MM.1S (cell line): ENCODE results near the gene UBL5.
"Not testable (repeated sequence)": the region's sequence is repeated elsewhere in the genome, so short reads cannot be mapped to it uniquely, and the experiment has no call there.

Experiments
- DNase-seq: peaks from one replicate; pipeline ENCODE4 v3.0.0-alpha.2; 2015
- H2AFZ ChIP-seq: fragments of 300-600 bp; sonication (generic); 2 replicates; pipeline ENCODE4 v1.6.0; 2016; ENCODE audit warnings: antibody characterized with exemption, low read length
- H3F3A ChIP-seq: fragments of 300-600 bp; sonication (generic); 2 replicates; pipeline ENCODE4 v1.6.1; 2016; ENCODE audit warnings: mild to moderate bottlenecking, antibody characterized with exemption, low read length, moderate library complexity, mixed read lengths; ENCODE audit not compliant: insufficient read depth
- H3K27ac ChIP-seq: fragments of 300-600 bp; sonication (generic); 2 replicates; pipeline ENCODE4 v1.5.1; 2016; ENCODE audit warnings: mild to moderate bottlenecking, low read length
- H3K27me3 ChIP-seq: fragments of 300-600 bp; sonication (generic); replicated peaks from 2 replicates; pipeline ENCODE4 v1.6.0; 2016; ENCODE audit warnings: low read length; ENCODE audit not compliant: insufficient read depth
- H3K36me3 ChIP-seq: fragments of 300-600 bp; sonication (generic); replicated peaks from 2 replicates; pipeline ENCODE4 v1.6.1; 2016; ENCODE audit warnings: mild to moderate bottlenecking, low read length, mixed read lengths; ENCODE audit not compliant: insufficient read depth
- H3K4me1 ChIP-seq: fragments of 300-600 bp; sonication (generic); 2 replicates; pipeline ENCODE4 v1.6.1; 2016; ENCODE audit warnings: low read length, mixed read lengths
- H3K4me2 ChIP-seq: fragments of 300-600 bp; sonication (generic); 2 replicates; pipeline ENCODE4 v1.6.0; 2016; ENCODE audit warnings: low read depth, low read length
- H3K4me3 ChIP-seq: fragments of 300-600 bp; sonication (generic); 2 replicates; pipeline ENCODE4 v1.5.1; 2016; ENCODE audit warnings: low read length, mixed read lengths
- H3K79me2 ChIP-seq: fragments of 300-600 bp; sonication (generic); 2 replicates; pipeline ENCODE4 v1.6.1; 2016; ENCODE audit warnings: mixed run types, low read length, mixed read lengths
- H3K9ac ChIP-seq: fragments of 300-600 bp; sonication (generic); 2 replicates; pipeline ENCODE4 v1.6.1; 2016; ENCODE audit warnings: low read length, mixed read lengths
- H3K9me2 ChIP-seq: fragments of 300-600 bp; sonication (generic); replicated peaks from 2 replicates; pipeline ENCODE4 v1.6.1; 2016; ENCODE audit warnings: mild to moderate bottlenecking, low read length, mixed read lengths; ENCODE audit not compliant: insufficient read depth
- H3K9me3 ChIP-seq: fragments of 300-600 bp; sonication (generic); replicated peaks from 2 replicates; pipeline ENCODE4 v1.6.1; 2016; ENCODE audit warnings: mild to moderate bottlenecking, low read length, mixed read lengths; ENCODE audit not compliant: insufficient read depth
- H4K20me1 ChIP-seq: fragments of 300-600 bp; sonication (generic); 2 replicates; pipeline ENCODE4 v1.6.1; 2016; ENCODE audit warnings: mild to moderate bottlenecking, low read length, moderate library complexity, mixed read lengths; ENCODE audit not compliant: insufficient read depth
- EZH2 ChIP-seq: fragments of 300-600 bp; sonication (generic); optimal IDR thresholded peaks from 2 replicates; pipeline ENCODE3; 2017; ENCODE audit warnings: low read depth, mild to moderate bottlenecking, antibody characterized with exemption, low read length, mixed read lengths
- EZH2phosphoT487 ChIP-seq: fragments of 300-600 bp; sonication (generic); IDR thresholded peaks from 2 replicates; pipeline ENCODE4 v1.6.1; 2018; ENCODE audit warnings: antibody characterized with exemption, low read length
- TF ChIP-seq, protein P1 (sequence below): fragments of 300-600 bp; sonication (generic); IDR thresholded peaks from 2 replicates; pipeline ENCODE4 v1.5.1; 2016; ENCODE audit warnings: antibody characterized with exemption, low read length, mixed read lengths

The UBL5 gene

DNA sequence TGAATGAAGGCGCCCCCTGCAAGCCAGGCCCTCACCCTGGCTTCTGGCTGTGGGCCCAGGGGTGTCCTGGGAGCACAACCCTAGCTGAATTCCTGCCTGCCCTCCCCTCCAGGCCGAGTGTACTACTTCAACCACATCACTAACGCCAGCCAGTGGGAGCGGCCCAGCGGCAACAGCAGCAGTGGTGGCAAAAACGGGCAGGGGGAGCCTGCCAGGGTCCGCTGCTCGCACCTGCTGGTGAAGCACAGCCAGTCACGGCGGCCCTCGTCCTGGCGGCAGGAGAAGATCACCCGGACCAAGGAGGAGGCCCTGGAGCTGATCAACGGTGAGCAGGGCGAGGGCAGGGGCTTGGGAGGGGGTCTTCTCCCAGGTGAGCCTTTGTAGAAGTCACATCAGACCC lies 10.6 kb downstream of the UBL5 start:
- no peak for DNase-seq
- TF ChIP-seq, protein P1, sequence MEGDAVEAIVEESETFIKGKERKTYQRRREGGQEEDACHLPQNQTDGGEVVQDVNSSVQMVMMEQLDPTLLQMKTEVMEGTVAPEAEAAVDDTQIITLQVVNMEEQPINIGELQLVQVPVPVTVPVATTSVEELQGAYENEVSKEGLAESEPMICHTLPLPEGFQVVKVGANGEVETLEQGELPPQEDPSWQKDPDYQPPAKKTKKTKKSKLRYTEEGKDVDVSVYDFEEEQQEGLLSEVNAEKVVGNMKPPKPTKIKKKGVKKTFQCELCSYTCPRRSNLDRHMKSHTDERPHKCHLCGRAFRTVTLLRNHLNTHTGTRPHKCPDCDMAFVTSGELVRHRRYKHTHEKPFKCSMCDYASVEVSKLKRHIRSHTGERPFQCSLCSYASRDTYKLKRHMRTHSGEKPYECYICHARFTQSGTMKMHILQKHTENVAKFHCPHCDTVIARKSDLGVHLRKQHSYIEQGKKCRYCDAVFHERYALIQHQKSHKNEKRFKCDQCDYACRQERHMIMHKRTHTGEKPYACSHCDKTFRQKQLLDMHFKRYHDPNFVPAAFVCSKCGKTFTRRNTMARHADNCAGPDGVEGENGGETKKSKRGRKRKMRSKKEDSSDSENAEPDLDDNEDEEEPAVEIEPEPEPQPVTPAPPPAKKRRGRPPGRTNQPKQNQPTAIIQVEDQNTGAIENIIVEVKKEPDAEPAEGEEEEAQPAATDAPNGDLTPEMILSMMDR = no peak
- TF ChIP-seq EZH2 (no peak), EZH2phosphoT487 (no peak)
- H3K9me2 ChIP-seq = no peaks in the 10 kb centered on the region
- peaks cover 10% of the 10 kb centered on the region; the same call in 1 of the 2 replicates for H3K4me1 ChIP-seq
- H3F3A ChIP-seq = peaks cover 5% of the 10 kb centered on the region; the same call in 1 of the 2 replicates
- H4K20me1 ChIP-seq = no peaks in the 10 kb centered on the region
- H3K9me3 ChIP-seq = no peaks in the 10 kb centered on the region
- no peak overlapping the region for H3K9ac ChIP-seq
- H3K36me3 ChIP-seq = no peaks in the 10 kb centered on the region; the same call in 1 of the 2 replicates
- H3K27me3 ChIP-seq = no peaks in the 10 kb centered on the region
- peaks cover 64% of the 10 kb centered on the region for H3K79me2 ChIP-seq
- H3K4me2 ChIP-seq = no peak overlapping the region
- no peak overlapping the region for H2AFZ ChIP-seq
- no peak overlapping the region for H3K27ac ChIP-seq
- no peak overlapping the region for H3K4me3 ChIP-seq

DNA sequence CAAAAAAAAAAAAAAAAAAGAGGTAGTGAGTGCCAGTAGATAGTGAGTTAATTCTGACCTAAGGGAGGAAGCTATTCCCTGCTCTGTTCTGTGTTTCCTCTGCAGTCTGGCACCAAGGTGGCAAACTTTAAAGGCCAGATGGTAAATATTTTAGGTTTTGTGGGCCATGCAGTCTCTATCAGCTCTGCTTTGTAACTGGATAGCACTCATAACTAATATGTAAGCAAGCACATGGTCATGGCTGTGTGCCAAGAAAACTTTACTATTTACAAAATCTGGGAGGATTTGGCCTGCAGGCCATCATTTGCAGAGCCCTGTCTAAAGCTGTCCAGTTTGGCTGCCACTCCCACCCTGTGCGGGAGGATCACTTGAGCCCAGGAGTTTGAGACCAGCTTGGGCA lies 11.7 kb downstream of the UBL5 start:
- H3K9me3 ChIP-seq = no peaks in the 10 kb centered on the region
- no peak overlapping the region for H3K27ac ChIP-seq
- H3K4me2 ChIP-seq = no peak overlapping the region
- peaks cover 70% of the 10 kb centered on the region for H3K79me2 ChIP-seq
- H4K20me1 ChIP-seq = no peaks in the 10 kb centered on the region
- H3K9ac ChIP-seq = no peak overlapping the region
- H3K27me3 ChIP-seq = no peaks in the 10 kb centered on the region
- TF ChIP-seq EZH2phosphoT487 (no peak), EZH2 (no peak)
- TF ChIP-seq, protein P1 = no peak
- H3F3A ChIP-seq = peaks cover under 1% of the 10 kb centered on the region; the same call in 1 of the 2 replicates
- H3K4me3 ChIP-seq = no peak overlapping the region
- no peak overlapping the region for H2AFZ ChIP-seq
- peaks cover 10% of the 10 kb centered on the region; the same call in 1 of the 2 replicates for H3K4me1 ChIP-seq
- no peaks in the 10 kb centered on the region for H3K9me2 ChIP-seq
- DNase-seq = no peak
- no peaks in the 10 kb centered on the region; the same call in 1 of the 2 replicates for H3K36me3 ChIP-seq

DNA sequence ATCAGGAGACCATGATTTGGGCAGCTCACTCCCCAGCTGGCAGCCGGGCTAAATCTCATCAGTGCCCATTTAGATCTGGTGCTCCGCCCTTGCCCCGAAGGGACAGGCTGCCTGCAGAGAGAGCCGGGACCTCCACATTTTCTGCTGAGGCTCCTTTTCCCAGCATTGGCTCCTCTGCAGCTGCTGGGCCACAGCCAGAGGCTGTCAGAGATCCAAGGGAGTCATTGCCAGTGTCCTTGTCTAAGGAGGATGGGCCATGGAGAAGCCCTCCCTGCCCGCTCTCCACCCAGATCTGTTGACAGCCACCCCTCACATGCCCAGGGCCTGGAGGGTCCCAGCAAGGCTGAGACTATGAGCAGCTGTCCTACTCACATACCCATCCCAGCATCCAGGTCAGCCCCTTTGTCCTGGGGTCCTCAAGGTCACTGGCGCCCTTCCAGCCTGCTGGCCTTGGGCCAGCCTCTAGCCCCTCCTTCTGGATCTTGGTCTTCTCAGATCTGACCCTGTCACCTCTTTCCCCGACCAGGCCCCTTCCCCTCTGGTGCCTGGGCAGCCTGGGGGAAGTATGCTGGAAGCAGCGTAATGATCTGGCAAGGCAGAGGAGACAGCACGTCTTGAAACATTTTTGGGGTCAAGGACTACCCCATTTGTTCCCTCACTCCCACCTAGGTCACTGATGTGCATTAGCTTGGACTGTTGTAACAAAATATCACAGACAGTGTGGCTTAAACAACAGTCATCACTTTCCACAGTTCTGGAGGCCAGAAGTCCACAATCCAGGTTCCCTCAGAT lies 15.3 kb downstream of the UBL5 start:
- Histone ChIP-seq H3K9me3 (no peaks in the 10 kb centered on the region), H3K4me1 (no peaks in the 10 kb centered on the region), H2AFZ (no peak overlapping the region), H3K79me2 (peaks cover 62% of the 10 kb centered on the region), H3K36me3 (no peaks in the 10 kb centered on the region; the same call in 1 of the 2 replicates), H3F3A (no peaks in the 10 kb centered on the region), H3K9ac (no peak overlapping the region), H4K20me1 (no peaks in the 10 kb centered on the region), H3K9me2 (no peaks in the 10 kb centered on the region), H3K4me3 (no peak overlapping the region), H3K27ac (no peak overlapping the region), H3K27me3 (no peaks in the 10 kb centered on the region), H3K4me2 (no peak overlapping the region)
- no peak for DNase-seq
- TF ChIP-seq, protein P1 = no peak
- no peak for TF ChIP-seq EZH2
- no peak for TF ChIP-seq EZH2phosphoT487

DNA sequence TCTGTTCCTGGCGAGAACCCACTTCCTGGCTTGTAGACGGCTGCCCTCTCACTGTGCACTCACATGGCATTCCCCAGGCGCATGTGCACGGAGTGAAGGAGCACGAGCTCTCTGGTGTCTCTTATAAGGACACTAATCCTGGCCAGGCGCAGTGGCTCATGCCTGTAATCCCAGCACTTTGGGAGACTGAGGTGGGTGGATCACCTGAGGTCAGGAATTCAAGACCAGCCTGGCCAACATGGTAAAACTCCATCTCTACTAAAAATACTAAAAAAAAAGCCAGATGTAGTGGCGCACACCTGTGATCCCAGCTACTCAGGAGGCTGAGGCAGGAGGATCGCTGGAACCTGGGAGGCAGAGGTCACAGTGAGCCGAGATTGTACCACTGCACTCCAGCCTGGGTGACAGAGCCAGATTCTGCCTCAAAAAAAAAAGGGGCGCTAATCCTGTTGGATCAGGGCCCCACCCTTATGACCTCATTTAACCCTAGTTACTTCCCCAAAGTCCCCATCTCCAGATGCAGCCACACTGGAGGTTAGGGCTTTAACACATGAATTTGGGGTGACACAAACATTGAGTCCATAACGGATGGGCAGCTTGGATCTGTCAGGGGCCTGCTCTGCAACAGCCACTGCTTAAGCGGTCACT lies 16.0 kb downstream of the UBL5 start:
- not testable (repeated sequence) for H3K9ac ChIP-seq, H3K27me3 ChIP-seq, H3K4me2 ChIP-seq, H3K36me3 ChIP-seq, DNase-seq, H3K4me3 ChIP-seq, H2AFZ ChIP-seq, H3K9me3 ChIP-seq, H3K9me2 ChIP-seq, H3F3A ChIP-seq, H4K20me1 ChIP-seq, H3K4me1 ChIP-seq, H3K27ac ChIP-seq
- peaks cover 55% of the 10 kb centered on the region for H3K79me2 ChIP-seq
